HG03565 (cell line): ENCODE measurements around the gene ENTPD8.
"Not testable (repeated sequence)": the region's sequence is repeated elsewhere in the genome, so short reads cannot be mapped to it uniquely, and the experiment has no call there.

Experiments
- ATAC-seq: cut with Tn5 transposase; IDR thresholded peaks from one replicate; pipeline ENCODE4 v1.9.1; 2021; ENCODE audit warnings: mild to moderate bottlenecking, moderate library complexity; ENCODE audit not compliant: unreplicated experiment

Gene ENTPD8

GRCh38 chr9:137412431-137412830 lies 28.7 kb downstream of the ENTPD8 start:
- ATAC-seq: no peak

- ATAC-seq: no peak
Measured at GRCh38 chr9:137411645-137412380, 29.3 kb downstream of the ENTPD8 start.

- ATAC-seq: no peak
Measured at GRCh38 chr9:137411260-137411644, 29.9 kb downstream of the ENTPD8 start.

GRCh38 chr9:137410891-137411249 lies 30.3 kb downstream of the ENTPD8 start:
- no peak for ATAC-seq

GRCh38 chr9:137410236-137410890 lies 30.8 kb downstream of the ENTPD8 start:
- not testable (repeated sequence) for ATAC-seq

- no peak for ATAC-seq
Measured at GRCh38 chr9:137409515-137409914, 31.6 kb downstream of the ENTPD8 start.

- no peak for ATAC-seq
Measured at GRCh38 chr9:137408651-137409405, 32.3 kb downstream of the ENTPD8 start.

- no peak for ATAC-seq
Measured at GRCh38 chr9:137407590-137408300, 33.4 kb downstream of the ENTPD8 start.

GRCh38 chr9:137406876-137407589 lies 34.1 kb downstream of the ENTPD8 start:
- ATAC-seq: no peak

GRCh38 chr9:137406085-137406760 lies 34.9 kb downstream of the ENTPD8 start:
- ATAC-seq: no peak

GRCh38 chr9:137405677-137406081 lies 35.5 kb downstream of the ENTPD8 start:
- no peak for ATAC-seq

GRCh38 chr9:137404961-137405567 lies 36.1 kb downstream of the ENTPD8 start:
- no peak for ATAC-seq

GRCh38 chr9:137403269-137403668 lies 37.9 kb downstream of the ENTPD8 start:
- ATAC-seq: no peak

GRCh38 chr9:137402746-137403145 lies 38.4 kb downstream of the ENTPD8 start:
- ATAC-seq: no peak

GRCh38 chr9:137398561-137399468 lies 42.3 kb downstream of the ENTPD8 start:
- no peak for ATAC-seq

GRCh38 chr9:137397675-137398423 lies 43.3 kb downstream of the ENTPD8 start:
- ATAC-seq: no peak

GRCh38 chr9:137396634-137397367 lies 44.4 kb downstream of the ENTPD8 start:
- ATAC-seq: no peak
